Right lung (tissue), 10 donors: ENCODE measurements around the gene ZNF714. TPM values are rescaled to one million over a fixed set of nuclear protein-coding genes. Genes with fewer than 3 reads are reported as not detected.

Experiments
- DNase-seq, 2 donors: peaks; one replicate each; pipeline ENCODE4 v3.0.0-alpha.2; 2013
- long read RNA-seq, 8 donors: transcript quantifications; one replicate each; lab custom pipeline, GENCODE V29; 2026
- polyA plus RNA-seq, 5 donors: library from polyadenylated mRNA; unstranded; fragments of 120-200 nt; gene quantifications; one replicate each; pipeline versions ENCODE4 v1.2.1 to v1.2.3, GENCODE V29; 2013; ENCODE audit warnings: inconsistent platforms in 1 of 5, low replicate concordance in 1 of 5; ENCODE audit not compliant: insufficient read length in 5 of 5, insufficient read depth in 1 of 5

Gene ZNF714
- polyA plus RNA-seq = 10 to 100 TPM; 13.6 to 32.0 (median 14.5) TPM
- long read RNA-seq, donor 1, full-length matches to known transcripts = 5 of 5 reads
- long read RNA-seq, donor 1, partial matches to known transcripts = 0 of 5 reads
- long read RNA-seq, donor 1, other reads (novel, unspliced or antisense) = 0 of 5 reads
- long read RNA-seq, donor 2, full-length matches to known transcripts = 2 of 2 reads
- long read RNA-seq, donor 2, partial matches to known transcripts = 0 of 2 reads
- long read RNA-seq, donor 2, other reads (novel, unspliced or antisense) = 0 of 2 reads
- long read RNA-seq, donor 3 = 0 reads
- long read RNA-seq, donor 4, partial matches to known transcripts = 0 of 1 reads
- long read RNA-seq, donor 4, other reads (novel, unspliced or antisense) = 0 of 1 reads
- long read RNA-seq, donor 5, full-length matches to known transcripts = 3 of 3 reads
- long read RNA-seq, donor 5, partial matches to known transcripts = 0 of 3 reads
- long read RNA-seq, donor 5, other reads (novel, unspliced or antisense) = 0 of 3 reads
- long read RNA-seq, donor 6, full-length matches to known transcripts = 2 of 2 reads
- long read RNA-seq, donor 6, partial matches to known transcripts = 0 of 2 reads
- long read RNA-seq, donor 6, other reads (novel, unspliced or antisense) = 0 of 2 reads
- long read RNA-seq, donor 7 = 0 reads
- long read RNA-seq, donor 8 = 0 reads

DNA sequence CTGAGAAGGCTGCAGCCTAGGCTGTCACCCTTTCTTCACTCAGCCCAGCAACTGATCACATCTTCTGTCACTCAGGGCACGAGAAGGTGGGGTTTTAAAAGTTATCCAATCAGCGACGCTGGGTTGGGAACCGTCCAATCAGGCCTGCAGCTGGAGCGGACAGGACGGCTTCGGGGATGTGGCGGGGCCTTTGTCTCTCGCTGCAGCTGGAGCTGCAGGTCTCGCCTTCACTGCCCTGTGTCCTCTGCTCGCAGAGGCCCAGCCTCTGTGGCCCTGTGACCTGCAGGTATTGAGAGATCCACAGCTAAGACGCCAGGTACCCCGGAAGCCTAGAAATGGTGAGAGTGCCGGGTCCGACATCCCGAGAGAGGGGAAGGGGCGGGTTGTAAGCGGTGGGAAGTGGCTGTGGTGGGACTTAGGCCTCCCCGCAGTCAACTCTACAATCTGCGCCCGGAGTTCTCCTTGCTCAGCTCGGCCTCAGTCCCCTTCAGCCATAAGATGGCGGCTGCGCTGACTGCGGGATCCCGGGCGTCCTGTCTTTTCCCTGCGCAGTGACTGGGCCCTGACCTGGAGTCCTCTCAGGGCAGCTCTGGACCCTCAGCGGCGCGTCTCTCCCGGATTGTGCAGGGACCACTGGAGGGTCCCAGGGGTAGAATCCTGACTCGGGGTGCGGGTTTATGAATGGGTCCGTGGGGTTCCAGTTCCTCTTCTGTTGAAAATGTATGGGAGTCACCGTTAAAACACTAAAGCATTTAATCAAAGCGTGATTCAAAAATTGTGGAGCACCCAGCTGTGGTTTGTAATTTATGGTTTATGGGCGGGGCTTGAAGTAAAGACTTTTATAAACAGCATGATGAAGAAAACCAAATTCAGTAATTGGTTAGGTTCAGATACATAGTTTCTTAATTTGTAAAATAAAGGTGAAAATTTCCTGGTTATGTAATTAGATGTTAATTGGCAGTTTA is at the start of gene ZNF714:
Gene ZNF714 (plus strand): TSS at position 193 of the 965 bp plus-strand sequence. CDS start 16,066 bp downstream, outside the sequence.
- DNase-seq = peak; percentile 71 to 84

DNA sequence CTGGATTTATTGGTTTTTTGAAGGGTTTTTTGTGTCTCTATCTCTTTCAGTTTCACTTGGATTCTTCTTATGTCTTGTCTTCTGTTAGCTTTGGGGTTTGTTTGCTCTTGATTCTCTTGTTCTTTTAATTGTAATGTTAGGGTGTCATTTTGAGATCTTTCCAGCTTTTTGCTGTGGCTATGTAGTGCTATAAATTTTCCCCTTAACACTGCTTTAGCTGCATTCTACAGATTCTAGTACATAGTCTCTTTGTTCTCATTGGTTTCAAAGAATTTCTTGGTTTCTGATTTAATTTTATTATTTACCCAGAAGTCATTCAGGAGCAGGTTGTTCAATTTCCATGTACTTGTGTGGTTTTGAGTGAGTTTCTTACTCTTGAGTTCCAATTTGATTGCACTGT is 37.0 kb upstream of the ZNF714 start:
- DNase-seq = no peak

DNA sequence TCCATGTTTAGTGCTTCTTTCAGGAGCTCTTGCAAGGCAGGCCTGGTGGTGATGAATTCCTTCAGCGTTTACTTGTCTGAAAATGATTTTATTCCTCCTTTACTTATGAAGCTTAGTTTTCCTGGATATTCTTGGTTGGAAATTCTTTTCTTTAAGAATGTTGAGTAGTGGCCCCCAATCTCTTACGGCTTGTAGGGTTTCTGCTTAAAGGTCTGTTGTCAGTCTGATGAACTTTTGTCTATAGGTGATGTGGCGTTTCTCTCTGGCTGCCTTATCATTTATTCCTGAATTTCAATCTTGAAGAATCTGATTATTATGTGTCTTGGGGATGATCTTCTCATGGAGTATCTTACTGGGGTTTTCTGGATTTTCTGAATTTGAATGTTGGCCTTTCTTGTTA is 35.5 kb upstream of the ZNF714 start:
- DNase-seq = no peak

DNA sequence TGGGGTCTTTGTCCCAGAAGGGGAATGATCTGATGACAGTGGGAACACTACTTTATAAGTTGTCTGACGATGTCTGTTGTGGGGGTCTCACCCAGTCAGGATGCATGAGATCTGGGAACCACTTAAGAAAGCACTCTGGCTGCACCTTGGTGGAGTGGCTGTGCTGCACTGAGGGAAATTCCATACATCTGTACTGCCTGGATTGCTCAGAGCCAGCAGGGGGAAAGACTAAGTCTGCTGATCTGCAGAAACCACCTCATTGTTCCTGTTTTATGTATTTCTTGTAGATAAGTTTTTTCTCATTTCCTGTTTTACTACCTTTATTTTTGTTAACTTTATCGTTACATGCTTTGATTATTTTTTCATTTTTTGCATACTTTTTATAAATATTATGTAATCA is 34.3 kb upstream of the ZNF714 start:
- DNase-seq = no peak

DNA sequence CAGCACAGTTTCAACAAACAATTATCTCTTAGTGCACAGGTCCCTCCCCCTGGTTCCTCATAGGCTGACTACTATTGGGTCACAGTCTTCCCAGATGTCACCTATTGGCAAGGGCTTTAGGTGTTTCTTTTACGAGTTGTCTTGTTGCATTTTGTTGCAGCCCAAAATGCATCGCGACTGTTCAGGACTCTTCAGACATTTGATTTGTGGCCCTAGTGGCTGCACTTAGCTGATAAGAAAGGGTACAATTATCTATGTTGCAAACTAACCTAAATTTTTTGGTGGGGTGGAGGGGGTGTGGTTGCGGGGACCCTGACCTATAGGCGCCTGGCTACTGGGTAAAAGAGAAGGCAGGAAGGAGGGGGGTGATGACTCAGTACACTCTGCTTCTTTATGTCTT is 29.1 kb upstream of the ZNF714 start:
- no peak for DNase-seq

DNA sequence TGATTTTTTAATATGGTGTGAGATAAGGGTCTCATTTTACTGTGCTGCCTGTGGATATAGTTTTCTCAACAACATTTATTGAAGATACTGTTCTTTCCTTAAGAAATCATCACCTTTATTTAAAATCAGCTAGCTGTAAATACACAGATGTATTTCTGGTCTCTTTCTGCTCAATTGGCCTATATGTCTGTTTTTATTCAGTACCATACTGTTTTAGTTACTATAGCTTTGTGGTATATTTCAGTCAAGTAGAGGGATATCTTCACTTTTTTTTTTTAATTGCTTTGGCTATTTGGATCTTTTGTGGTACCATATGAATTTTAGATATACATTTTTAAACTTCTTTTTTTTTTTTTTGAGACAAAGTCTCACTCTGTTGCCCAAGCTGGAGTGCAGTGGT is 16.7 kb upstream of the ZNF714 start:
- DNase-seq = no peak

DNA sequence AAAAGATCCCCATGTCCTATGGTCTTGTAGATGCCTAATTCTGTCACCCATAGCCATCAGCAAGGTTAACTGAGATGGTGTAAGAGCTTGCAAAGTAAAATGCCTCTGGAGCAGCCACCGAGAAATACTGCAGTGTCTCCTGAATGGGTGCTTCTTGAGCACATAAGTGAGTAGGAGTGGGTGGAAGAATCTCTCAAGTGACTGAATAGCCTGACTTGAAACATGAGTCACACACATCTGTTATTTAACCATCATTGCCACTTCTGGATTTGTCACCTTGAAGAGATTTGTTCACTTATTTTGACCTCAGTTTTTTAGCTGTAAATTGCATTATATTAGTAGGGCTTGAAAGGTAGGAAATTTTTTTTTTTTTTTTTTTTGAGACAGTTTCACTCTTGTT is 2.3 kb downstream of the ZNF714 start:
- DNase-seq = no peak

DNA sequence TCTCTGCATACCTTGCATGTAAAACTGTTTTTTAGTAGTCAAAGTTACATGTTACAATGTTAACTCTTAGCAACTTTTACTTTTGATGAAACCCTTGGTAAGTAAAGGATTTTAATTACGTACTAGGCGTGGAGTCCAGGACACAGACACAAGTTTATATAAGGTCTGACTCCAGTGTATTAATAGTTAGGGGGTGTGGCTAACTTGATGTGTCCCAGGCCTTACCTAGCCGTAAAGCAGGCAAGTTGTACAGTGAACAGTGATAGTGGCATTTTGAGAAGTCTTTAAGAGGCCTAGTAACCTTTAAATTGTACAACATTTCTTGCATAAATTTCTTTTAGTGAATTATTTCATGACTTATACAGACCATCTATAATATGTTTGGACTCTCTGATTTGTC is 5.9 kb downstream of the ZNF714 start:
- no peak for DNase-seq

DNA sequence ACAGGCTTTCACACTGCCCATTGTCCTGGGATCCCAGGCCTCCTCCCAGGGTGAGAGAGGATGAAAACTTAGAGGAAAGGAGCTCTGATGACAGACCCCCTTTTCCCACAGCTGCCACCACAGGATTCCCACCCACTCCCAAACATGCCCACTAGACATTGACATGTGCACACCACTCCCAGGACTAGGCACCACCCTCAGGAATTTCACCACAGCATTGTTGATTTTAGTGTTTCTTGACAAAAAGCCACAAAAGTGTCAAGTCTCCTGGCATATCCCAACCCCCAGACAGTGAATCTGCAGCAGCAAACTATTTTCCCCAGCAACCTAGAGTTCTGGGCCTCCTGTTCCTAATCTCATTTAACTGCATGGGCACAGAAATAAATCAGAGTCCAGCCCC is 10.1 kb downstream of the ZNF714 start:
- no peak for DNase-seq

DNA sequence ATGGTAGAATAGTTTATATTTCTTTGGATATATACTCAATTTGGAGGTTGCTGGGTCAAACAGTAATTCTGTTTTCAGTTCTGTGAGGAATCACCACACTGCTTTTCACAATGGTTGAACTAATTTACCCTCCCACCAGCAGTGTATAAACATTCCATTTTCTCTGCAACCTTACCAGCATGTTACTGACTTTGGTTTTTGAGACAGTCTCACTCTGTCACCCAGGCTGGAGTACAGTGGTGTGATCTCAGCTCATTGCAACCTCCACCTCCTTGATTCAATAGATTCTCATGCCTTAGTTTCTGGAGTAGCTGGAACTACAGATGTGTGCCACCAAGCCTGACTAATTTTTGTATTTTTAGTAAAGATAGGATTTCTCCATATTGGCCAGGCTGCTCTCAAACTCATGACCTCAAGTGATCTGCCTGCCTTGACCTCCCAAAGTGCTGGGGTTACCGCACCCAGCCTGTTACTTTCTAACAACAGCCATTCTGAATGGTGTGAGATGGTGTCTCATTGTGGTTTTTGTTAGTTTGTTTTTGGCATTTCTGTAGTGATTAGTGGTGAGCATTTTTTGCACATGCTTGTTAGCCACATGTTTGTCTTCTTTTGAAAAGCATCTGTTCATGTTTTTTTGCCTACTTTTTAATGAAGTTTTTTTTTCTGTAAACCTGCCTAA is 12.5 kb downstream of the ZNF714 start:
- DNase-seq = no peak

DNA sequence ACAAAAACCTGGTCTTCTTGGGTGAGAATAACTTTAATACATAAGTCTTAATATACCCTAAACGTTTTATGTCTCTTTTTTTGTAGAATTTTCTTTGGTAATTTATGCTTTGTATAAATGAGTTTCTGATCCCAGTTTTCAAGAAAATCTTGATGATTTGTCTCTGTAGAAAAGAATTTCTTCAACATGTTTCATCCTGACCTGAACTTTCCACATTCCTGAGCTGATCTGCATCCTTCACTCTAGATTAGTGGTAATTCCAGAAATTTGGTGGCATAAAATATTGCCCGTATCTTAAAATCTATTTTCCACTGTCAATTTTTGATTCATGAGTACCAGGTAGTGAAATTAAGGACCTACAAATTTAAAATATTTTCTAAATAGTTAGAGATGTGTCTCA is 16.3 kb downstream of the ZNF714 start:
- DNase-seq = no peak

DNA sequence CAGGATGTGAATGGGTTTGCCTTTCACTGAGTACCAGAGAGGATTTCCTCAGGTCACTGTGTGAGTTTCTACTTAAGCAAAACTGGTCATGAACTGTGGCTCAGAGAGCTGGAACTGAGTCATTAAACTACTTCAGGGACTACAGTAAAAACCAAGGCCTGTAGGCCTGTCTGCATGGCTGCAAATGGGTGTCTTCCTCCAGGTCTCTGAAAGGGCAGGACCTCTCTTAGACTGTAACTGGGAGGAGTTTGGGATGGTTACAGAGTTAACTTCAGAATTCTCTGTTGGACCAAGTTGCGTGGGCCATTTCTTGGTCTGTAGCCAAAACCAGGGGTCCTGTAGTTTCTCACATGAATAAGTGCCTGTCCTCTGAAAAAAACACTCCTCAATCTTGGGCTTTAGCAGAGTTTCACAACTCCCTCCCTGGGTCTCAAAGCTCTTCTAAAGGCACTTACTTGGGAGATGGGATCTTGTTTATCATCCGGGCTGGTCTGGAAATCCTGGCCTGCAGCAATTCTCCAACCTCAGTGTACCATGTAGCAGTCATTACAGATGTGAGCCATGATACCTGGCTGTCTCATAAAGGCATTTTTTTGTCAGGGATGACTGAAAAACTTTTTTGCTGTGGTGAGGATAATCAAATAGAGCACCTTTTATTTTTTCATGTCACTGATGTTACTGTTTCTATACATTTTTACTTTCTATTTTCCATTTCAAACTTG is 19.7 kb downstream of the ZNF714 start:
- DNase-seq = no peak

DNA sequence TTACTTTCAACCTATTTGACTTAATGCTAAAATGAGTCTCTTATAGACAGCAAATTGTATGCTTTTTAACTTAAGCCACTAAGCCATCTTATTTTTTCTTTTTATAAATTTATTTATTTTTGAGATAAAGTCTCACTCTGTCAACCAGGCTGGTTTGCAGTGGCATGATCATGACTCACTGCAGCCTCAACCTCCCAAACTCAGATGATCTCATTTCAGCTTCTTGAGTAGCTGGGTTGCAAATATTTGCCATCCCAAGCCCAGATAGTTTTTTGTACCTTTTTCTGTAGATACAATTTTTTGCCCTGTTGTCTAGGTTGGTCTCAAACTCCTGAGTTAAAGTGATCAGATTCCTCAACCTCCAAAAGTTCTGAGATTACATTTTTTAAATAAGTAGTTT is 27.1 kb downstream of the ZNF714 start:
- DNase-seq = no peak

DNA sequence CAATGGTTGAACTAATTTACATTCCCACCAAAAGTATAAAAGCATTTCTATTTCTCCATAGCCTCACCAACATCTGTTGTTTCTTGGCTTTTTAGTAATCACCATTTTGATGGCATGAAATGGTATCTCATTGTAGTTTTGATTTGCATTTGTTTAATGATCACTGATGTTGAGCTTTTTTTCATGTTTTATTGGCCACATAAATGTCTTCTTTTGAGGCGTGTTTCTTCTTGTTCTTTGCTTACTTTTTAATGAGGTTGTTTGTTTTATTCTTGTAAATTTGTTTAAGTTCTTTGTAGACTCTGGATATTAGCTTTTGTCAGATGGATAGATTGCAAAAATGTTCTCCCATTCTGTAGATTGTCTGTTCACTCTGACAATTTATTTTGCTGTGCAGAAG is 28.2 kb downstream of the ZNF714 start:
- DNase-seq = no peak

DNA sequence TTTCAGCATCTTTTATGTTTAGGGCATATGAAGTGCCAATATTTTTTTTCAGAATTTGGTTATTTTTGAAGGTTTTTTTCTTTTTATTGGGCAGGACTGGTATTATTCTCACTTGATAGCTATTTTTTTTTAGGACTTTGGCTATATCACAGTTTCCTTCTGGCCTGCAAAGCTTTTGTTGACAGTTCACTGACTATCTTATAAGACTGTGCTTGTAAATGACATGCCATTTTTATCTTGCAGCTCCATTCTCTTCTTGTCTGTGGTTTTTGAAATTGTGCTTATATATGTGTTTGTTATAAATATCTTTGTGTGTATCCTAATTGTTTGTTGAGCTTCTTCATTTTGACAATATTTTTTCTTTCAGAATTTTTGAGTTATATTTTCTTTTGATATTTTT is 33.4 kb downstream of the ZNF714 start:
- DNase-seq = no peak

DNA sequence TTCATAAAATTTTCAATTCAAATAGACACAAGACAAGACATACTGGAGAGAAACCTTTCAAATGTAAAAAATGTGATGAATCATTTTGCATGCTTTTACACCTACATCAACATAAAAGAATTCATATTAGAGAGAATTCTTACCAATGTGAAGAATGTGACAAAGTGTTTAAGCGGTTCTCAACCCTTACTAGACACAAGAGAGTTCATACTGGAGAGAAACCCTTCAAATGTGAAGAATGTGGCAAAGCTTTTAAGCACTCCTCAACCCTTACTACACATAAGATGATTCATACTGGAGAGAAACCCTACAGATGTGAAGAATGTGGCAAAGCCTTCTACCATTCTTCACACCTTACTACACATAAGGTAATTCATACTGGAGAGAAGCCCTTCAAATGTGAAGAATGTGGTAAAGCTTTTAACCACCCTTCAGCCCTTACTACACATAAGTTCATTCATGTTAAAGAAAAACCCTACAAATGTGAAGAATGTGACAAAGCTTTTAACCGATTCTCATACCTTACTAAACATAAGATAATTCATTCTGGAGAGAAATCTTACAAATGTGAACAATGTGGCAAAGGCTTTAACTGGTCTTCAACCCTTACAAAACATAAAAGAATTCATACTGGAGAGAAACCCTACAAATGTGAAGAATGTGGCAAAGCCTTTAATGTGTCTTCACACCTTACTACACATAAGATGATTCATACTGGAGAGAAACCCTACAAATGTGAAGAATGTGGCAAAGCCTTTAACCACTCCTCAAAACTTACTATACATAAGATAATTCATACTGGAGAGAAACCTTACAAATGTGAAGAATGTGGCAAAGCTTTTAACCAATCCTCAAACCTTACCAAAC is 35.3 kb downstream of the ZNF714 start:
- no peak for DNase-seq

DNA sequence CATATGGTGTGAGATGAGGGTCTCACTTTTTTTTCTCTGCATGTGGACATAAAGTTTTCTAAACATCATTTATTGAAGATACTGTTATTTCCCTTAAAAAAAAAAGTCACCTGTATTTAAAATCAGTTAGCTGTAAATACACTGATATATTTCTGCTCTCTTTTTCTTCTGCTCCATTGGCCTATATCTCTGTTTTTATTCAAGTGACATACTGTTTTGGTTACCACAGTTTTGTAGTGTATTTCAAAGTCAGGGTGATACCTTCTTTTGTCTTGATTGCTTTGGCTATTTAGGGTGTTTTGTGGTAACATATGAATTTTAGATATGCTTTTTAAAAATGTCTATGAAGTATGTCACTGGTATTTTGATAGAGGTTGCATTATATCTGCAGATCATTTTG is 44.1 kb downstream of the ZNF714 start:
- DNase-seq = no peak

DNA sequence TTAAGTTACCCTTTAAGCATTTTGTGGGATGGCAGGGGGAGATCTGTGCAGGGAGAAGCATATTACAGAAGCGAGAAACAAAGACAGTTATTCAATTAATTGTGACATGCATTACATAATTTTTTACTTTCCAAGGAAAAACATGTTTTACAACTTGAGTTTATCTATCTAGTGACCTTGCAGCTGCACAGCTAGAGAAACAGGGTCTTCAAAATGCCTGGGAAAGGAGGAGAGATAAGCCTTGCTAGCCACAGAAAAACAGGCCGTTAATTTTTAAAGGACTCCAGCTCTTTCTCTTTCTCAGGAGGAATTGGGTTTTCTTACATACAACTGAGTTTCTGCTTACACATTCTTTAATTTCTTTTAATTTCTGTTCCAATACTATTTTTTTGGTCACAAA is 45.0 kb downstream of the ZNF714 start:
- DNase-seq = no peak

DNA sequence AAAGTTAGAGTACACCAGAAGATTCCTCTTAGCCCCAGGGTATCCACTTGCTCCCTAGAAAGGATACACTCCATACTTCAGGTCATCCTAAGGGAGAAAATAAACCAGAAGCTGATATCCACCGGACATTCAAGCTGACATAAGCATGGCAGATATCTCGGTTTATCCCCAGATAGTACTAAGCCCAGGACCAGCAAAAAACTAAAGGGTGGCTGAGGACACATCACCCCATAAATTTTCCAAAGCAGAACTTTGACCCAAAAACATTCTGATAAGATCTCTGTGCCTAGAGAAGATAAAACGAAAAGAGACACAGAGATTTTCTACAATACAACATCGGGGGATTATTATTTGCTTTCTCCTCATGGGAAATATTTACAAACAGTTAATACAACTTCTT is 45.9 kb downstream of the ZNF714 start:
- DNase-seq = no peak
